Neutrophil (primary cell): ENCODE measurements around the gene TRDN.
"Not testable (repeated sequence)": the region's sequence is repeated elsewhere in the genome, so short reads cannot be mapped to it uniquely, and the experiment has no call there.

ENCODE experiments used
- H3K27ac ChIP-seq: fragments of 200-600 bp; sonication (generic); 2 replicates; pipeline ENCODE4 v1.5.1; 2016; ENCODE audit warnings: mild to moderate bottlenecking, moderate library complexity
- H3K27me3 ChIP-seq: fragments of 200-600 bp; sonication (generic); 2 replicates; pipeline ENCODE4 v1.6.0; 2016; ENCODE audit warnings: mild to moderate bottlenecking
- H3K36me3 ChIP-seq: fragments of 200-600 bp; sonication (generic); 2 replicates; pipeline ENCODE4 v1.5.1; 2017
- H3K4me1 ChIP-seq, 2 experiments: fragments of 200-600 bp in 1 of 2; sonication (generic) in 1 of 2; 1 replicate in 1 of 2; 2 replicates in 1 of 2; pipeline versions ENCODE4 v1.5.1 to v1.6.1; 2013 to 2016; ENCODE audit warnings: low read depth in 1 of 2, low read length in 1 of 2, mild to moderate bottlenecking in 1 of 2, moderate library complexity in 1 of 2; ENCODE audit not compliant: control insufficient read depth in 1 of 2, insufficient read depth in 1 of 2
- H3K4me3 ChIP-seq, 2 experiments: fragments of 200-600 bp in 1 of 2; sonication (generic) in 1 of 2; 1 replicate in 1 of 2; 2 replicates in 1 of 2; pipeline ENCODE4 v1.5.1; 2013 to 2016; ENCODE audit warnings: low read depth in 1 of 2, low read length in 1 of 2, mild to moderate bottlenecking in 1 of 2, moderate library complexity in 1 of 2
- H3K9me3 ChIP-seq: fragments of 200-600 bp; sonication (generic); 2 replicates; pipeline ENCODE4 v1.5.1; 2016
- TF ChIP-seq, protein P1 (sequence below): fragments of 200-600 bp; sonication (generic); IDR thresholded peaks from 2 replicates; pipeline ENCODE4 v1.5.1; 2016; ENCODE audit warnings: antibody characterized with exemption

TRDN gene

DNA sequence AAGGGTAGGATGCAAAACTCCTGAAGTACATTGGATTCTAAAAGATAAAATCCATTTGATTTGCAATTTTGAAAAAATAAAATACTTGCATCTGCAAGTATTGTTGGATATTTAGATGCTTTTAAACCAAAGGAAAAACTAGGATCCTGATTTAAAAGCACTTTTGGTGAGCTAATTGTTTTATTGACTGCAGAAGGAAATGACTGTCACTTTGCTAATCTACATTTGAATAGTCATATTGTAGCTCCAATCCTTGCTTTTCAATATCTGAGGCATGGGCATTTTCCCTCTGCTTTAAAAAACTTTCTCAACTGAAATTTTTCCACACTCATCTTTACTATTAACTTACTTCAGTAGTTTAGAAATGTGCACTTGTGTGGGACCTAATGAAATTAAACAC, 74.1 kb downstream of the TRDN start:
- Histone ChIP-seq H3K36me3 (no peaks in the 10 kb centered on the region), H3K27ac (no peak overlapping the region), H3K4me1 (no peaks in the 10 kb centered on the region), H3K27me3 (no peaks in the 10 kb centered on the region), H3K9me3 (no peaks in the 10 kb centered on the region), H3K4me3 (no peak overlapping the region)
- TF ChIP-seq, protein P1, sequence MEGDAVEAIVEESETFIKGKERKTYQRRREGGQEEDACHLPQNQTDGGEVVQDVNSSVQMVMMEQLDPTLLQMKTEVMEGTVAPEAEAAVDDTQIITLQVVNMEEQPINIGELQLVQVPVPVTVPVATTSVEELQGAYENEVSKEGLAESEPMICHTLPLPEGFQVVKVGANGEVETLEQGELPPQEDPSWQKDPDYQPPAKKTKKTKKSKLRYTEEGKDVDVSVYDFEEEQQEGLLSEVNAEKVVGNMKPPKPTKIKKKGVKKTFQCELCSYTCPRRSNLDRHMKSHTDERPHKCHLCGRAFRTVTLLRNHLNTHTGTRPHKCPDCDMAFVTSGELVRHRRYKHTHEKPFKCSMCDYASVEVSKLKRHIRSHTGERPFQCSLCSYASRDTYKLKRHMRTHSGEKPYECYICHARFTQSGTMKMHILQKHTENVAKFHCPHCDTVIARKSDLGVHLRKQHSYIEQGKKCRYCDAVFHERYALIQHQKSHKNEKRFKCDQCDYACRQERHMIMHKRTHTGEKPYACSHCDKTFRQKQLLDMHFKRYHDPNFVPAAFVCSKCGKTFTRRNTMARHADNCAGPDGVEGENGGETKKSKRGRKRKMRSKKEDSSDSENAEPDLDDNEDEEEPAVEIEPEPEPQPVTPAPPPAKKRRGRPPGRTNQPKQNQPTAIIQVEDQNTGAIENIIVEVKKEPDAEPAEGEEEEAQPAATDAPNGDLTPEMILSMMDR, result no peak

DNA sequence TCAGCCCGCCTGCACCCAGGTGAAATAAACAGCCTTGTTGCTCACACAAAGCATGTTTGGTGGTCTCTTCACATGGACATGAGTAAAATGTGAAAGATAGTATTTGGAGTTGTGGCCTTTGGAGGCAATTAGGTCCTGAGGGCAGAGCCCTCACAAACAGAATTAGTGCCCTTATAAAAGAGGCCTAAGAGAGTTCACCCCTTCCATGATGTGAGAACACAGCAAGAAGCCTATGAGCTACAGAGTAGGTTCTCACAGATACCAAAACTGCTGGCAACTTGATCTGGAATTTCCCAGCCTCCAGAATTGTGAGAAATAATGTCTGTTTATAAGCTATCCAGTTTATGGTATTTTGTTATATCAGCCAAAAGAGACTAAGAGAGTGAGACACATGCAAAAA, 74.5 kb downstream of the TRDN start:
- Histone ChIP-seq H3K4me3 (no peak overlapping the region), H3K9me3 (no peaks in the 10 kb centered on the region), H3K36me3 (no peaks in the 10 kb centered on the region), H3K27ac (no peak overlapping the region), H3K4me1 (no peaks in the 10 kb centered on the region), H3K27me3 (no peaks in the 10 kb centered on the region)
- TF ChIP-seq, protein P1, result no peak

DNA sequence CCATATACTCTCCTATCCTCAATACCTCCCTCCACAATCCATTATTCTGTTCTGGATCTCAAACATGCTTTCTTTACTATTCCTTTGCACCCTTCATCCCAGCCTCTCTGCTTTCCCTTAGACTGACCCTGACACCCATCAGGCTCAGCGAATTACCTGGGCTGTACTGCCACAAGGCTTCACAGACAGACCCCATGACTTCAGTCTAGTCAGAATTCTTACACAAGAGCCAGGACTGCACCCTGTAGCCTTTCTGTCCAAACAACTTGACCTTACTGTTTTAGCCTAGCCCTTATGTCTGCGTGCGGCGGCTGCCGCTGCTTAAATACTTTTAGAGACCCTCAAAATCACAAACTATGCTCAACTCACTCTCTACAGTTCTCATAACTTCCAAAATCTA, 76.9 kb downstream of the TRDN start:
- not testable (repeated sequence) for H3K4me3 ChIP-seq, H3K27me3 ChIP-seq, H3K4me1 ChIP-seq, H3K36me3 ChIP-seq, H3K27ac ChIP-seq, H3K9me3 ChIP-seq

DNA sequence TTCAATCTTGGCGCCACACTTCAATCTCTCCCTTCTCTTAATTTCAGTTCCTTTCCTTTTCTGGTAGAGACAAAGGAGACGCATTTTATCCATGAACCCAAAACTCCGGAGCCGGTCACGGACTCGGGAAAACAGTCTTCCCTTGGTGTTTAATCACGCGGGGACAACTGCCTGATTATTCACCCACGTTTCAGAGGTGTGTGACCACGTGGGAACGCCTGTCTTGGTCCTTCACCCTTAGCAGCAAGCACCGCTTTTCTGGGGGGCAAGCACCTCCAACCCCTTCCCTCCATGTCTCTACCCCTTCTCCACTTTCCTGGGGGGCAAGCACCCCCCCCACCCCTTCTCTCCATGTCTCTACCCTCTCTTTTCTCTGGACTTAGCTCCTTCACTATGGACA, 79.3 kb downstream of the TRDN start:
- H3K4me1 ChIP-seq, H3K4me3 ChIP-seq, H3K9me3 ChIP-seq, H3K27ac ChIP-seq, H3K36me3 ChIP-seq, H3K27me3 ChIP-seq: not testable (repeated sequence)

DNA sequence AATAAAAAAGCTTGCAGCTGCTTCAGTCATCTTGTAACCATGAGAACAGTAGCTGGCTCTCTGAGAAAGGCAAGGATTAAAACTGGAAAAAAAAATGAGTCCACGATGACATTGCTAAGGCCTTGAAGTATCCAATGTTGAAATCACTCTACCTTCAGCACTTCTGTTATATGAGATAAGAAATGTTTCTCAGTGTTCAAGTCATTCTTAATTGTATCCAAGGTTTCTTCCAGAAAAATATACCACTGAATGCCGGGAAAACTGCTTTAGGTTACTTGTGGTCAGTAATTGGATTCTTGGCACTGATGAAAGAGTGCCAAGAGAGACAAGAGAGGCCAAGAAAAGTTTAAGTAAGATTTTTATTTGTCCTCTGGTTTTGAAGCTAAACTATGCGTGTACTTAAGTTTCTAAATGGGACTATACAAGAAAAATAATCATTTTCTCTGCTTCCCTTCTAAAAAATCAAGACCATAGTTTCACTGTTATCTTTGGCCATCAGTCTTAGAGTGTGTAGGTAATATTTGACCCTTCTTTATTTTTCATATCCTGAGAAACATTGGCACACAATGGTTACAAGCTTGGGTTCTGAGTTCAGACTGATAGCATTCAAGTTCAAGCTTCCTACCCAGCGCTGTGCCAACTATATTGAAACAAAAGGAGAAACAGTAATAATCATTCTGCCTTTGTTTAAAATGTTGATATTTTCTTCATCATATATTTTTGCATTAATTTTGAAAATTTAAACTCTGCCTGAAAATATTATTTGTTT, 84.6 kb downstream of the TRDN start:
- TF ChIP-seq, protein P1, result no peak
- Histone ChIP-seq H3K4me3 (no peak overlapping the region), H3K4me1 (no peaks in the 10 kb centered on the region), H3K27ac (no peak overlapping the region), H3K9me3 (no peaks in the 10 kb centered on the region), H3K27me3 (no peaks in the 10 kb centered on the region), H3K36me3 (no peaks in the 10 kb centered on the region)

- Histone ChIP-seq H3K27me3 (no peaks in the 10 kb centered on the region), H3K36me3 (no peaks in the 10 kb centered on the region), H3K4me1 (no peaks in the 10 kb centered on the region), H3K27ac (no peak overlapping the region), H3K9me3 (no peaks in the 10 kb centered on the region), H3K4me3 (no peak overlapping the region)
- TF ChIP-seq, protein P1, result no peak
Observed at GRCh38 chr6:123550052-123550617, 86.6 kb downstream of the TRDN start.
